Activated gamma-delta T cell treated with Interleukin-2 at 50 U/mL for 16 hours (primary cell): ENCODE data around the gene PYM1.

ENCODE experiments used
- DNase-seq: peaks from one replicate; pipeline ENCODE4 v3.0.0-alpha.2; 2020

PYM1 gene

GRCh38 chr12:55927588-55928502 lies at the start of gene PYM1:
PYM1 (minus strand) TSS chr12:55927894; CDS start chr12:55927761, 133 bp downstream.
- peak; percentile 74 for DNase-seq

- DNase-seq, result no peak
Measured at GRCh38 chr12:55974308-55974730, 46.6 kb upstream of the PYM1 start.

- DNase-seq, result peak; percentile 98
Measured at GRCh38 chr12:55973599-55974307, 46.1 kb upstream of the PYM1 start, which contains the start of gene RAB5B. RAB5B (plus strand) TSS chr12:55974078; CDS start chr12:55986961, 12,883 bp downstream.

- no peak for DNase-seq
Measured at GRCh38 chr12:55972911-55973598, 45.4 kb upstream of the PYM1 start.

GRCh38 chr12:55972456-55972855 lies 44.8 kb upstream of the PYM1 start:
- DNase-seq, result no peak

GRCh38 chr12:55972042-55972441 lies 44.3 kb upstream of the PYM1 start:
- no peak for DNase-seq

GRCh38 chr12:55970775-55971174 lies 43.1 kb upstream of the PYM1 start:
- no peak for DNase-seq

GRCh38 chr12:55969356-55969755 lies 41.7 kb upstream of the PYM1 start:
- DNase-seq, result no peak

GRCh38 chr12:55966408-55967281 lies 39.0 kb upstream of the PYM1 start, which contains the start of gene CDK2:
CDK2 (plus strand) TSS chr12:55966830; CDS start chr12:55967009, 179 bp downstream.
- DNase-seq, result peak; percentile 86

GRCh38 chr12:55965941-55966407 lies 38.3 kb upstream of the PYM1 start, which contains the start of gene PMEL:
PMEL (minus strand) TSS chr12:55966042; CDS start chr12:55966011, 31 bp downstream.
- no peak for DNase-seq

- DNase-seq, result no peak
Measured at GRCh38 chr12:55965240-55965639, 37.5 kb upstream of the PYM1 start.

GRCh38 chr12:55963760-55964159 lies 36.1 kb upstream of the PYM1 start:
- DNase-seq, result no peak

- DNase-seq, result no peak
Measured at GRCh38 chr12:55957106-55957859, 29.6 kb upstream of the PYM1 start.

GRCh38 chr12:55955800-55956508 lies 28.3 kb upstream of the PYM1 start:
- peak; percentile 49 for DNase-seq

GRCh38 chr12:55955344-55955743 lies 27.6 kb upstream of the PYM1 start:
- DNase-seq, result no peak

- DNase-seq, result no peak
Measured at GRCh38 chr12:55946553-55946952, 18.9 kb upstream of the PYM1 start.

- no peak for DNase-seq
Measured at GRCh38 chr12:55942577-55943136, 15.0 kb upstream of the PYM1 start.

GRCh38 chr12:55942055-55942454 lies 14.4 kb upstream of the PYM1 start:
- no peak for DNase-seq

- peak; percentile 87 for DNase-seq
Measured at GRCh38 chr12:55940065-55940732, 12.5 kb upstream of the PYM1 start.
